H1 (cell line): ENCODE results near the gene NUS1.

Experiments
- BACH1 ChIP-seq: IDR thresholded peaks from 2 replicates; pipeline ENCODE4 v1.6.1; 2012; ENCODE audit warnings: low read length, improper control_type of control experiment
- EP300 ChIP-seq, 2 experiments: IDR thresholded peaks; 1 replicate in 1 of 2; 2 replicates in 1 of 2; pipeline ENCODE4 v1.6.1; 2011 to 2012; ENCODE audit warnings: low read depth in 2 of 2, low read length in 2 of 2, mild to moderate bottlenecking in 2 of 2, borderline replicate concordance in 1 of 2, inconsistent platforms in 1 of 2, moderate library complexity in 1 of 2
- HDAC6 ChIP-seq: IDR thresholded peaks from one replicate; pipeline ENCODE4 v1.7.1; 2012; ENCODE audit warnings: low read depth, mild to moderate bottlenecking, inconsistent platforms, low read length, moderate library complexity
- JUN ChIP-seq: IDR thresholded peaks from 2 replicates; pipeline ENCODE4 v1.6.1; 2011; ENCODE audit warnings: low read depth, mild to moderate bottlenecking, improper control_type of control experiment, low read length
- NANOG ChIP-seq: IDR thresholded peaks from 2 replicates; pipeline ENCODE4 v1.6.1; 2011; ENCODE audit warnings: low read length, low read depth, mild to moderate bottlenecking, inconsistent platforms; ENCODE audit not compliant: insufficient read depth, poor library complexity, severe bottlenecking
- POLR2A ChIP-seq, 2 experiments: IDR thresholded peaks; 1 replicate in 1 of 2; 2 replicates in 1 of 2; pipeline ENCODE4 v1.6.1; 2011; ENCODE audit warnings: low read depth in 2 of 2, low read length in 2 of 2, mild to moderate bottlenecking in 2 of 2; ENCODE audit errors: control extremely low read depth in 1 of 2
- RAD21 ChIP-seq, 2 experiments: IDR thresholded peaks in 1 of 2; conservative IDR thresholded peaks in 1 of 2; 2 replicates each; pipeline ENCODE4 v1.6.1; 2011; ENCODE audit warnings: low read depth in 2 of 2, low read length in 2 of 2, improper control_type of control experiment in 1 of 2, inconsistent platforms in 1 of 2, mild to moderate bottlenecking in 1 of 2, moderate library complexity in 1 of 2
- TCF12 ChIP-seq: IDR thresholded peaks from 2 replicates; pipeline ENCODE4 v1.6.1; 2011; ENCODE audit warnings: low read depth, mild to moderate bottlenecking, low read length
- YY1 ChIP-seq: IDR thresholded peaks from 2 replicates; pipeline ENCODE4 v1.6.1; 2011; ENCODE audit warnings: low read depth, mild to moderate bottlenecking, low read length
- TF ChIP-seq, protein P1 (sequence below), 3 experiments: IDR thresholded peaks; 1 replicate in 2 of 3; 2 replicates in 1 of 3; pipeline versions ENCODE4 v1.5.1 to v1.6.1; 2011; ENCODE audit warnings: low read length in 3 of 3, mild to moderate bottlenecking in 3 of 3, inconsistent platforms in 2 of 3, low read depth in 1 of 3, moderate library complexity in 1 of 3; ENCODE audit not compliant: insufficient read depth in 1 of 3; ENCODE audit errors: control extremely low read depth in 1 of 3
- TF ChIP-seq, protein P2 (sequence below): IDR thresholded peaks from 2 replicates; pipeline ENCODE4 v1.6.1; 2011; ENCODE audit warnings: low read length, improper control_type of control experiment

DNA sequence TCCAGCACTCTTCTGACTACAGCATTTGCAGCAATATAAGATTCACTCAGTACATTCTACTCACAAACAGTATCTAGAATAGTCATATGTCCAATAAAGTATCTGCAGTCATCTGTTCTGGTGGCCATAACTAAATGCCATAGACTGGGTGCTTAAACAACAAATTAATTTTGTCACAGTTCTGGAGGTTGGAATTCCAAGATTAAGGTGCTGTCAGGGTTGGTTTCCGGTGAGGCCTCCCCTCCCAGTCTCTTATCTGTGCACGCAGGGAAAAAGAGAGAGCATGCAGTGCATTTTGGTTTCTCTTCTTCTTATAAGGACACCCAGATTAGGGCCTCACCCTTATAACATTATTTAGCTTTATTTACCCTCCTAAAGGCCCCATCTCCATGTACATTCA, 21.3 kb upstream of the NUS1 start:
- TF ChIP-seq, protein P1, sequence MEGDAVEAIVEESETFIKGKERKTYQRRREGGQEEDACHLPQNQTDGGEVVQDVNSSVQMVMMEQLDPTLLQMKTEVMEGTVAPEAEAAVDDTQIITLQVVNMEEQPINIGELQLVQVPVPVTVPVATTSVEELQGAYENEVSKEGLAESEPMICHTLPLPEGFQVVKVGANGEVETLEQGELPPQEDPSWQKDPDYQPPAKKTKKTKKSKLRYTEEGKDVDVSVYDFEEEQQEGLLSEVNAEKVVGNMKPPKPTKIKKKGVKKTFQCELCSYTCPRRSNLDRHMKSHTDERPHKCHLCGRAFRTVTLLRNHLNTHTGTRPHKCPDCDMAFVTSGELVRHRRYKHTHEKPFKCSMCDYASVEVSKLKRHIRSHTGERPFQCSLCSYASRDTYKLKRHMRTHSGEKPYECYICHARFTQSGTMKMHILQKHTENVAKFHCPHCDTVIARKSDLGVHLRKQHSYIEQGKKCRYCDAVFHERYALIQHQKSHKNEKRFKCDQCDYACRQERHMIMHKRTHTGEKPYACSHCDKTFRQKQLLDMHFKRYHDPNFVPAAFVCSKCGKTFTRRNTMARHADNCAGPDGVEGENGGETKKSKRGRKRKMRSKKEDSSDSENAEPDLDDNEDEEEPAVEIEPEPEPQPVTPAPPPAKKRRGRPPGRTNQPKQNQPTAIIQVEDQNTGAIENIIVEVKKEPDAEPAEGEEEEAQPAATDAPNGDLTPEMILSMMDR (IDR thresholded peaks at IDR 0.05; ENCODE audit: control extremely low read depth in 1 of 3, insufficient read depth in 1 of 3, low read depth in 1 of 3, low read length in 3 of 3) = no peak
- TF ChIP-seq TCF12 (no peak), NANOG (no peak), POLR2A (IDR thresholded peaks at IDR 0.05; ENCODE audit: control extremely low read depth in 1 of 2, low read depth in 2 of 2, low read length in 2 of 2) (no peak), EP300 (IDR thresholded peaks at IDR 0.05; ENCODE audit: borderline replicate concordance in 1 of 2, low read depth in 2 of 2, low read length in 2 of 2) (no peak), RAD21 (IDR thresholded peaks at IDR 0.05 in 1 of 2, conservative IDR thresholded peaks at IDR 0.05 in 1 of 2; ENCODE audit: low read depth in 2 of 2, low read length in 2 of 2) (no peak), BACH1 (no peak), HDAC6 (no peak), YY1 (no peak), JUN (no peak)
- TF ChIP-seq, protein P2, sequence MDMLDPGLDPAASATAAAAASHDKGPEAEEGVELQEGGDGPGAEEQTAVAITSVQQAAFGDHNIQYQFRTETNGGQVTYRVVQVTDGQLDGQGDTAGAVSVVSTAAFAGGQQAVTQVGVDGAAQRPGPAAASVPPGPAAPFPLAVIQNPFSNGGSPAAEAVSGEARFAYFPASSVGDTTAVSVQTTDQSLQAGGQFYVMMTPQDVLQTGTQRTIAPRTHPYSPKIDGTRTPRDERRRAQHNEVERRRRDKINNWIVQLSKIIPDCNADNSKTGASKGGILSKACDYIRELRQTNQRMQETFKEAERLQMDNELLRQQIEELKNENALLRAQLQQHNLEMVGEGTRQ = no peak
